HuH-7 (cell line): ENCODE results near the gene CAPN2.
"Not testable (repeated sequence)": the region's sequence is repeated elsewhere in the genome, so short reads cannot be mapped to it uniquely, and the experiment has no call there.

Experiments
- DNase-seq: peaks from one replicate; pipeline ENCODE4 v3.0.0; 2011; ENCODE audit warnings: low spot score

Gene CAPN2

DNA sequence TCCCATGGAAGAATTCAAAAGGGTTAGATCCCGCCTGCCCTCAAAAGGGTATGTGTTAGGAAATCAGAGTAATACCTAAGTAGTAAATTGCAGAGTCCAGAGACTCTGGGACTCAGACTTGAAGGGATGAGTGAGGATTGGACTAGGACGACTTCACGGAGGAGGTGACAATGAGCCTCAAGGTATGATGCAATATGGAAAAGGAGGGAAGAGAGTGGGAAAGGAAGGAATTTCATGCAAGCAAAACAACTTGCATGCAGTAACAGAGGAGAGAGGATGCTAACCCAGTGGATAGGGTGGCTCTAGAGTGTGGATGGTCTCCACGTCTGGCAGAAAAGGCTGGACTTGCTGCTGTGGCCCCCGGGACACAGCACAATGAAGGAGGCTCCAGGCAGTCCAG lies 4.8 kb downstream of the CAPN2 start:
- DNase-seq: no peak

DNA sequence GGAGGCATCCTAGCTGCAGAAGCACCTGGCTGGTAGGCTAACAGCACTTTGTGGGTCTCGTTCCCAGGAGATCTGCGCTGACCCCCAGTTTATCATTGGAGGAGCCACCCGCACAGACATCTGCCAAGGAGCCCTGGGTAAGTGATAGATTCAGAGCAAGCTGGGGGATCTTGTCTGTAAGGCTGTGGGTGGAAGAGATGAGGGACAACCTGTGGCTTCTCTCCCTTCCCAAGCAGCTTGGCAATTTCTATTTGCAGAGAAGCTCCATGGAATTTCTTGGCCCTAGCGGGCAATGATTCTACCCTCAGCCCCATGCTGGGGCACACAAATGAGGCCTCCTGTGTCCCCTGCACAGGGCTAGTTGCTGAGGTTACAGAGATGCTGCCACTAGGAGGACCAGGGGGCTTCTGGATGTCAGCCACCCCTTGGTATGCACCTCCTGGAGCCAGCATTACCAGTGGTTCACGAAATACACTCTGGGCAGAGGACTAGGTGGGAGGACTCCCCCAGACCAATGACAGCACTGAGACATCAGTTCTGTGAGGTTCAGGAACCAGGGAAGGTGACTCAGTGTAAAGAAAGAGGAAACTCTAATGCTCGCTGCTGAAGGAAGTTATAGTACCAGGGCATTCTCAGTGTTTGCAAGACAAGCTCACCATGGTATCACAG lies 5.5 kb downstream of the CAPN2 start:
- no peak for DNase-seq

DNA sequence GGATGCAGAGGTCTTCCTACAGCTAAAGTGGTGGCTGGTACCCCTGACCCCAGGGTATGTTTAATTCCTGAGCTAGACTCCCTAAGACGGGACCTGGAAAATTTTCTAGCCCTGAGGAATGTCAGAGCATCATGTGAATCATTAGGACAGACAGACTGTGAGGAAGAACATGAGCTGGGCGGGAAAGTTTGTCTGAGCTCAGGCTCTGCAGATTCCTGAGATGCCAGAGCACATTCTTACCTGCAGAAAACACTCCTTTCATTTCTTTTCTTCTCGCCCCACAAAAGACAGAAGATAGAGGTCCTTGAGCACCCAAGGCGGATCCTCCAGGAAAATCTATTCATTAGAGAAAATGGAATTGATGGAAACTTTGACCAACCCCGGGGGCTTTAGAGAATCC lies 6.5 kb downstream of the CAPN2 start:
- no peak for DNase-seq

DNA sequence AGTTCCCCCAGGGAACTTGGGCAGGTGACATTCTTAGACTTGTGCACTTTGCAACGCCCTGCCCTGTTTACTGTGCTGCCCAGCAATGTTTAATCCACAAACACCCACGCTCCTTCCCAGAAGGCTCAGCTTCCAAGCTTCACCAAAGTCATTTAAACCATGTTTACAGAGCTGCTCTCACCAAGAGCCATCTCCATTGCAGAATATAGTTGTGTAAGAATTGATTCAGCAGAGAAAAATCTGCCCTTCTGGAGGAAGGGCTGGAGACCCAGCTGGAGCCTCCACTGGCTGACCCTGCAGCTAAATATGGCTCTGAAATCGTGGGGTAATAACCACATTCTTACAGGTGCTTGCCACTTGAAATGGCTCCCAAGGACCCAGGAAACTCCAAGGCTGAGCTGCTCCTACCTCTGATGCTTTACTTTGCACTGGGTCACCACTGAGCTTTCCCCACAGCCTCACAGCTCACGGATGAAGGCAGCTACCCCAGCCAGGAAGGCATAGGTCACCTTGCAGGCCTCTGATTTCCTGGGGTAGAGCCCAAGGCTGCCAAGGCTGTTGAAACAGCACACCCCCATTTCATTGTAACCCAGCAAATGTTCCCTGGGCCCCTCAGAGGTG lies 8.7 kb downstream of the CAPN2 start:
- no peak for DNase-seq

DNA sequence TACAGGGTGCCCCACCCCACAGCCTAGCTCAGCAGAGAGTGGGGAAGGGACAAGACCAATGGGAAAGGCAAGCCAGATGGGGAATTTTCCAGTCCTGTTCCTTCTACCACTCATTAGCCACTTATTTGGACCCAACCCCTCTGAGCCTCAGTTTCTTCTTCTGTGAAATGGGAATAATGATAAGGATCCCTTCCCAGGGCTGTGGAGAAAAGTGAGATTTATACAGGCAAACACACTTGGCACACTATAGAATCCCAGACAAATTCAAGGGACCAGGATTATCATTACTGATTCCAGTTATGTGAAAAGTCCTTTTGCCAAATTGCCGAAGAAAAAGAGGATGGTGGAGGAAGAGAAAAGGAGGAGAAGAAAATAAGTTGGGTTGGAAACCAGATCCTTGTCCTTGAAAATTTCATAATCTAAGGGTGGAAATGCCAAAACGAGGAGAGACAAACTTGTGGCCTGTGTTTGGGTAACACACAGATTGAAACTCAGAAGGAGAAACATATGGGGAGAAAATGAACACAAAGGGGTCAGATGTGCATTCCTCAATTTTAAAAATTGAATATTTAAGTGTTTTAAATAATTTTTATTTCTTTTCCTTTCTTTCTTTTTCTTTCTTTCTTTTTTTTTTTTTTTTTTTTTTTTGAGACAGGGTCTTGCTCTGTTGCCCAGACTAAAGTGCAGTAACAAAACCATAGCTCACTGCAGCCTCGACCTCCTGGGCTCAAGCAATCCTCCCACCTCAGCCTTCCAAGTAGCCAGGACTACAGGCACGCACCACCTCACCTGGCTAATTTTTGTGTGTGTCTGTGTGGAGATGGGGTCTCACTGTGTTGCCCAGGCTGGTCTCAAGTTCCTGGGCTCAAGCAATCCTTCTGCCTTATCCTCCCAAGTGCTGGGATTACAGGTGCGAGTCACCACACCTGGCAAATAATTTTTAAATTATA lies 9.6 kb downstream of the CAPN2 start:
- DNase-seq: no peak

DNA sequence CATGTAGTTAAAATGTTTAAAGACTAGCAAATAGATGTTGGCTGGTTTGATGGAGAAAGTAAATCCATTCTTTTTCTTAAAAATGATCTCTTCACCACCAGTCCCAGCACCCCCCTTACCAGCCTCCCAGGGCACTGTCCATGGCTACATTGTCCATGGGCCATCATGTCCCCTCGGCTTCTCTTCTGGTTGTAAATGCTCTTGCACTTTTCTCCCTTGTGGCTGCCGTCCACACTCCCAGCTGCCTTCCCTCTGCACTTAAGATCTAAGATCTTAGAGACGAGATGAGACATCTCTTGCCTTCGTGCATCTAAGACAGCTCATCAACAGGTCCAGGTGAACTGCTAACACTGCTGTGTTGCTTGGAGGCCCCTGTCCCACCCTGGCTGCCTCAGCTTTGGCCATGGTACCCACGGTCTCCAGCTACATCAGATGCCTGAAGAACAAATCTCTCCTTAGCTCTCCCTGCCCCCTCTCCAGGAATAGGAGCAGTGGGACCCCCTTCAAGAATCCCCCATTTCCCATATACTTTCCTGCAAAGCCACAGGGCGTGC lies 11.1 kb downstream of the CAPN2 start:
- DNase-seq: no peak

DNA sequence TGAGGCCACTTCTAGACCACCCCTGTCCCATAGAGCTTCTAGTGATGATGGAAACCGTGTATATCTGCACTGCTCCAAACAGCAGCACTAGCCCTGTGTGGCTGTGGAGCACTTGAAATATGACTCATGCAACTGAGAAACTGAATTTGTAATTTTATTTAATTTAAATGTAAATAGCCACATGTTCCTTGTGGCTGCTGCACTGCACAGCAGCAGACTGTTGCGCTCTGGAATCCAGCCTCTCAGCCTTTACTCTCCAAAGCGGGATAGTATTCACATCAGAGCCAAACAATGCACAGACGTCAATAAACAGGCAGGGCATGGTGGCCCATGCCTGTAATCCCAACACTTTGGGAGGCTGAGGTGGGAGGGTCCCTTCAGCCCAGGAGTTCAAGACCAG lies 12.0 kb downstream of the CAPN2 start:
- no peak for DNase-seq

DNA sequence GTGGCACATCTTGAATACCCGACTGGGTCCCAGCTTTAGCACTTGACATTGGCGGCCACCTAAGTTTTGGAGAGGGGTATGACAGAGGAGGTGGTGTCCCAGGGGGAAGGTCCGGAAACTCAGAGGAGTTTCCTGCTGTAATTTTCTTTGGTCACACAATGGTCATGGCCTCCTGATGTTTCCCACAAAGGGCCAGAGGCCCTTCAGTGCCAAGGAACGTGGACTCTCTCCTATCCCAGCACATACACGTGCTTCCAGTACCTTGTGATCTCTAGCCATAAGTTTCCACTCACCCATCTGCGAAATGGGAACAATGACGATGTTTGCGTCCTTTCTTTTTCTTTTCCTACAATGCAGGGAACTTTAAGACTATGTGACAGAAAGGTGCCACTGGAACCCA lies 13.2 kb downstream of the CAPN2 start:
- no peak for DNase-seq

DNA sequence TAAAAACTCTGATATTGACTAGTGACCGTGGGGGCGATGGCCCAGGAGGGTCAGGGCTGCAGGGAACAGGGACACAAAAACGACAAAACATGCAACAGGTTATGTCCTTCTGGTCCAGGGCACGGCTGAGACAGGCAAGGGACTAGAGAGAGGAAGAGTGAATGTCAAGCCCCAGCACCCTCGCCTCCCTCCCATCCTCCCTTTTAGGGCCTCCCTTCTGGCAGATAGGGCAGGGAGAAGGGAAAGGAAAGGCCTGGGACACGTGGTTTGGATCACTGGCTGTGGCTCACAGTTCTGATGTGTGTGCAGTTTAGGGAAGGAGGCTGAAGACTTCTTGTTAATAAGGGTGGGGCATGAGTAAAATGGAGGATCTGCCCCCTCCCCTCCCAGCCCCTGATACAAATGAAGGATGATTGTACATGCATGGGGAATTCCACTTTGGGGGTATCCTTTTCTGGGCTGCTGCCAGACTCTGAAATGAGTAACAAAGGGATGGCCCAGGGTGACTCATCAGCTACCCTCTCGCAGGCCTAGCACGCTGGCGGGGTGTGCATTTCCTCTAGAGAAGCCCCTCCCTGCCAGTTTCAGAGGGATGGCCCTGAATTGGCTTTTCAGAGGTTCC lies 14.2 kb downstream of the CAPN2 start:
- no peak for DNase-seq

DNA sequence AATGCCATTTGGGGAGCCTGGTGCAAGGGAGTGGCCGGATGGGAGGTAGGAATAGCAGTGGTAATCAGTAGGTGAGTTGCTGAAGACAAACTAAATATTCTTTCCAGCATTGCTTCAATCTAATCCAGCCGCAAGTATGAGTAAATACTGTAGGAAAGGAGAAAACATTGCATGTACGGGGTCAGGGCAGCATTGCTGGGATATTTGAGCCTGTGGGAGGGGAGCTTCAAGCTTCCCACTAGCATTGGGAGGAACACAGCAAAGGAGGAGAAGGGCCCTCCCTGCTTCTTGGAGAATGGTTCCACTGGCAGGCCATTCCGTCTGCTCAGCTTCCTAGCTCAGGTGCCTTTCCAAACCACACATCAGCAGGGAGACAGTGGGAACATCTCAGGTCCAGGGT lies 15.2 kb downstream of the CAPN2 start:
- DNase-seq: no peak

DNA sequence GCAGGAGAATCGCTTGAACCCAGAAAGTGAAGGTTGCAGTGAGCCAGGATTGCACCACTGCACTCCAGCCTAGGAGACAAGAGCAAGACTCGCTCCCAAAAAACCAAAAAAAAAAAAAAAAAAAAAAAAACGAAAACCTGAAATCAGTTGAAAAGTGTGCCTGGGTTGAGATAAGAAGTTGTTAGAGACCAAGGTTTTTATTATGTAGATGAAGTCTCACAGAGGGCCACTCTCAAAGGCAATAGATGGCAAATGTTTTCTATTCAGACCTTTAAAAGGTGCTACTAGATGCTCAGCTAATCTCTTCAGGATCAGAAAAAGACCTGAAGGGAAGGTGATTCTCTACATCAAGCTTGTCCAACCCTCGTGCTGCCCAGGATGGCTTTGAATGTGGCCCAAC lies 17.6 kb downstream of the CAPN2 start:
- no peak for DNase-seq

DNA sequence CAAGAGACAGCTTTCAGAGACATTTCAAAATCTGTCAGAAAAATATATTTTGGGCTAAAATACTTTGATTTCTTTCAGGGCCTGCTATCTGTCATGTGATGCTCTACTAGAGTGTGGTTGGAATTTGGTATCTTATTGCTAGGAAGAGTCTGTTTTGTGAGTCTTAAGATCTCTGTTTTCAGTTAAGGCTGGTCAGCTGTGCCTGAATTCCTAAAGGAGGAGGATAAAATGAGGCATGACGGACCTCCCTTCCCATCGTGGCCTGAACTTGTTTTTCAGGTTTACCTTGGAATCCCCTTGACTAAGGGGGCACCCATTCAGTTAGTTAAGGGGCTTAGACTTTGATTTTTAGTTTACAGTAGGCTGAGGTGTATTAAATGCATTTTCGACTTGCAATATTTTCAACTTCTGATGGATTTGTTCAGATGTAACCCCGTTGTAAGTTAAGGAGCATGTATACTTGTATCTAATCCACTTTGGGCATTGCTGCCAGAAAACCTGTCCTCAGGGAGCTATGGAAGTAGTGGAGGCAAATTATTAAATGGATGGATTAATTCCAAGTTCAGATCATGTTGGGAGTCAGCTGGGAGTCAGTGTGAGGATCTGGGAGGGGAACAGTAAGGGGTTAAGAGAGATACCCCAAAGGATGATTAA lies 18.3 kb downstream of the CAPN2 start:
- no peak for DNase-seq

DNA sequence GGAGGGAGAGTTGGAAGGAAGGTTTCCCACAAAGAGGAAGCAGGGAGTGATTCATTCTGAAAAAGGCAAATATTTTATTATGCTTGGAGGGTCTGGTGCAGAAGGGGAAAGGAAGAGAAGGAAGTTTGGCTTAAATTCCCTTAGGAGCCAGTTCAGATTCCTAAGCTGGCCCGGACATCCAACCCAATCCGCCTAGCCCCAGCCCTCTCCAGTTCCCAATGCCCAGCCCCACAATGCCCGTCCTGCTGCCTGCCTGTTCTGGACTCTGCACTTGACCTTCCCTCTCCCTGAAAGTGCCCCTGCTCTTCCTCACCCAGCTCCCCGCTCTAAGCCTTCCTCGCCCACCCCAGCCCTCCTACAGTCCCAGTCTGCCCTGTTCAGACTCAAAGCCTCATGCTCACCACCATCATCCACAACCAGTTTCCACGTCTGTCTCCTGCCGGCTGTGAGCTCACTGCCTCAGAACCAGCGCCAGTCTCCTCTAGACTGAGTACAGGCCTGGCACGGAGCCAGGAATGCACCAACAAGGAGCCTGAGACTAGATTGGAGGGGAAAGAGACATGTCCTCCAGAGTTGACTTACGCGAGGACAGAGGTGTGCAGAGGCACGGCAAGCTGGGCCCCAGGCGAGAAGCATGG lies 18.9 kb downstream of the CAPN2 start:
- DNase-seq: no peak

DNA sequence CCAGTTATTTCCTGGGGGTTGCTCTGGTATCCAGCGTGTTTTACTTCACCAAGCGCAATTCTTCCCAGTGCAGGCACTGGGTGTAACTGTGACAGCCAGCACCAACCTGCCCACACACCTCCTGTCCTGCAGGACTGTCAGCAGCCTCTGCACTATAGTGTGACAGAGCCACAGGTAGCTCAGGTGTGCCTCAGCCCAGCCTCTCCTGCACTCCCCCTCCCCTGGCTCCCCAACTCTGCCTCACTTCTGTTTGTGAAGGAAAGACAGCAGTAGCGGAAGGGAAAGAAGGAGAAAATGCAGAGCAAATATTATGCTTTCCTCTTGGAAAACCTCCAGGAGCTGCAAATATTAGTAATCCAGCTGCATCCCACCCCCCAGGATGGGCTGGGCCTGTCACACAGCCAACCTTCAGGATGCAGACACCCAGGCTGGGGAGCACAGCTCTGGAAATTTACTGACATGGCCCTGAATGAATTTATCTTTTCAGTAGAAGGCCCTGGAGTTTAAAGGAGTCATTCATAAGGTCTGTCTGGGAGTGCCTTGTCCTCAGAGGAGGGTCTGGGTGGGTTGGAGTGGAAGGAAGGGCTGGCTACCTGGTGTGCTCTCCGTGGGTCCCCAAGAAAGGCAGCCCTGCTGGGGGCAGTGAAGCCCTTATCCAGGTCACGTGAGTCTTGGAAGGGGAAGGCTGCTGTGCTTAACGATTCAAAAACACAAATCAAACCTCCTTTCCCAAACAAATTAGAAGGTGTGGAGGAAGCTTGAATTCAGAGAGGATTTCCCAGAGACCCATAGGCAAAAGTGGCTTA lies 20.9 kb downstream of the CAPN2 start:
- no peak for DNase-seq

DNA sequence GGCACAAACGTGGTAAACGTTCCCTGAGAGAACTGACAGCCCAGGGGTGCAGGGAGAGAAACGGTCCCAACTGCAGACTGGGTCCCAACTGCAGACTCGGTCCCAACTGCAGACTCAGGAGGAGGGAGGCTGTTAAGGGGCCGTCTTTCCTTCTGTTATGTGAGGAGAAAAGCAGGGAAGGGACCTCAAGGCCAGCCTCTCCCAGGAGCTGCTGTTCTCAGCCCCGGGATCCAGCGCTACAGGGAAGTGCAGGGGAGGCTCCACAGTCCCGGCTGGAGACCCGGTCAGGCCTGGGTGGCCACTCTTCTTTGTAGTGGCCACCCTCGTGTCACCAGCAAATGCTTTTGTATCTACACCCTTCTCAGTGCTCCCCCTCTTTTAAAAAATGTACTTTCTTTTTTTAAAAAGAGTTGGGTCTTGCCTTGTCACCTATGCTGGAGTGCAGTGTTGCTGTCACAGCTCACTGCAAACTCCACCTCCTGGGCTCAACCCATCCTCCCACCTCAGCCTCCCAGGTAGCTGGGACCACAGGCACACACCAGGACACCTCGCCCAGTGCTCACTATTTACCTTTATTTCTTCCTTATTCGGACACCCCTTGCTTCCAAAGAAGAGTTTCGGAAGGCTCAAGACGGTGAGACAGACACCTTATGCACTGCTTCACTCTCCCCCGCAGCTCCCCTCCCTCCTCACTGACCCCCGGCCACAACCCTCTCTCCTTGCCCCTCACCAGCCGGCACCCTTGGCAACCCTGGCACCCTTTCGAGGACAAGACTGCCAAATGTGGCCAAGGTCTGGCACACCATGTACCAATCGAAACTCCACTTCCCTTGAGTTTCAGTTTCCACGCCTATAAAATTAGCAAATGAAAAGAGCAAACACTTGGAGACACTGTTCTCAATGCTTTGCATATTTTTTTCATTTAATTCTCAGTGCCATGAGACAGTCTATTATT lies 21.8 kb downstream of the CAPN2 start:
- DNase-seq: no peak

DNA sequence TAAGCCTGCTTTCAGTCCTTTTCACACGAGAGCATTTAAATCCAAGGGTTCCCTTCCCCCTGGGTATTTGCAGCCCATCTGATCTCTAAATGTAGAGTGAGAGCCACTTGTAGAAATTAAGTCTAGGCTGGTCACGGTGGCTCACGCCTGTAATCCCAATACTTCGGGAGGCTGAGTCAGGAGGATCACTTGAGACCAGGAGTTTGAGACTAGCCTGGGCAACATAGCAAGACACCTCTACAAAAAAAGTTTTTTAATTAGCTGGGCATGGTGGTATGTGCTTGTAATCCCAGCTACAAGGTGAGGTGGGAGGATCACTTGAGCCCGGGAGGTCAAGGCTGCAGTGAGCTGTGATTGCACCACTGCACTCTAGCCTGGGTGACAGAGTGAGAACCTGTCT lies 24.3 kb downstream of the CAPN2 start:
- not testable (repeated sequence) for DNase-seq

DNA sequence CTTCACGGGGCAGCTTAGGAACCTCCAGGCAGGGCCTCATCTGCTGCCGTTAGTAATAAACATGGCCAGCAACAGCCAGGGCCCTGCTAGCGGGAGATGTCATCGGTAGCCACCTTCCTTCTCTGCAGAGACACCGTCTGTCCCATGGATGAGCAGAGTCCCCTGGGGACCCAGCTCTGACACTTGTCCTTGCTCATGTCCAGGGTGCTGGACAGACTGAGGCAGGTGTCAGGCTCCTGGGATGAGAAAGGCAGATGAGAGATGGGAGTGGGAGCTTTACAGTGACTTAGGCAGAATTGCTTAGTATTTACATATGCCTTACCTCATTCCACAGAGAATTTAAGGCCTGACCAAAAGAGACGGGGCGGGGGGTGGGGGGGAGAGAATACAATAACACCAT lies 25.0 kb downstream of the CAPN2 start:
- no peak for DNase-seq

DNA sequence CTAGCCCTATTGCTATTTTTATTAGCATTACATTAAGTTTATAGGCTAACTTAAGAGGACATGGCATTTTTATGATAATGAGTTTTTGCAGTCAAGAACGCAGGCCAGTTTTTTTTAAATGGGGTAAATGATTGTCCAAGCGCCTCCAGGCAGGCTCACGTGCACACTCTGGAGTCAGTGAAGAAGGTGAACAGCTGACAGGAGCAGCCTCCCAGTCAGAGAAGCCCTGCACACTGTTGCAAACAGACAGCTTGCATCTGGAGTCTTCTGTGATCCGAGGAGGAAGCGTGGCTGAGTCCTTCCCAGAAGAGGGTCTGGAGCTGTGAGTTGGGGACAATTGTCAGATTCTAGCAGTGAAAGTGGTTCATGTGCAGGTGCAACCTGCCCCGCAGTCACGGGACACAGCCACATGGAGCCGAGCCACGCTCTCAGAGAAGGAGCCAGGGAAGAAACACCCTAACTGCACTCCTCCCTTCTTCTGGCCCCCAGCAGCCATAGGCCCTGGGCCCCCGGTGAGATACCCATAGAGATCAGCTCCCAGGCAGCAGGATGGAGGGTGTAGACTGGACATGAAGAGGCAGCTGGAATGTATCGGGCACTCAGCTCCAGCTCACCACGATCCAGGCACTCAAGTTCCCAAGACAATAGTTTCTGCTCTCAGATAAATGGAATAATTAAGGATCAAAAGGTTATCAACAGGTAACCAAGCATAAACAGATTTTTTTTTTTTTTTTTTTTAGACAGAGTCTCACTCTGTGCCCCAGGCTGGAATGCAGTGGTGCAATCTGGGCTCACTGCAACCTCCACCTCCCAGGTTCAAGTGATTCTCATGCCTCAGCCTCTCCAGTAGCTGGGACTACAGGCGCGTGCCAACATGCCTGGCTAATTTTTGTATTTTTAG lies 26.4 kb downstream of the CAPN2 start:
- DNase-seq: no peak
